ENCODE results near the gene NUMB. TPM values are rescaled to one million over a fixed set of nuclear protein-coding genes. Genes with fewer than 3 reads are reported as not detected.

NUMB gene
- total RNA-seq, 1 donor from 2014 or later: 60.7 TPM

DNA sequence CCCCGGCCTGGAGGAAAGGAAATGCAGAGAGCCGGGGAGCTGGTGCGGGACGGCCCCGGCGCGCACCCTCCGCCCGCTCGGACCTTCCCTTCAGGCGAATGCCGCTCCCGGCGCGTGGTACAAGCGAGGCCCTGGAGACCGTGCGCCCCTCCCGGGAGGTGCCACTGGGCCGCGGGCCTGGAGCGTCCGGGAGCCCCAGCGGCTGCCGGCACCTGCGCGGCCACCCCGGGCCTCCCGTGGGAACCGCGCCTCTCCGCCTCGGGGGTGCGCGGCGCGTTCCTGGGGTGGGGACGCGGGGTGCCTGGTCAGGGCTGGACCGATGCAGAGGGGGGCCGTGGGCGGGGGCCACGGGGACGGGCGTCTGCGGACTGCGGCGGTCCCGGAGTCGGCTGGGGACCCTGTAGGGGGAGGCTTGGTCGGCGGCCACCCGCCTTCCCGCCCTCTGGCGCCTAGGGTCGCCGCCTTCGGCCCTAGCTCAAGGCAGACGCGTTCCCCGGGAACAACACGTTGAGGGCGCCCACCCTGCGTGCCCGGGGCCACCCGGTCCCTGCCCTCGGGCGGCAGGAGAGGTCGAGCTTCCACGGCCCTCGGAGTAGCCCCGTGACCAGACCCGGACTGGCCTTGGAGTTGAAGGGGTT is 220.4 kb downstream of the NUMB start:
- DNase-seq (ENCODE audit: low spot score): no peak
- TF ChIP-seq, protein P1, sequence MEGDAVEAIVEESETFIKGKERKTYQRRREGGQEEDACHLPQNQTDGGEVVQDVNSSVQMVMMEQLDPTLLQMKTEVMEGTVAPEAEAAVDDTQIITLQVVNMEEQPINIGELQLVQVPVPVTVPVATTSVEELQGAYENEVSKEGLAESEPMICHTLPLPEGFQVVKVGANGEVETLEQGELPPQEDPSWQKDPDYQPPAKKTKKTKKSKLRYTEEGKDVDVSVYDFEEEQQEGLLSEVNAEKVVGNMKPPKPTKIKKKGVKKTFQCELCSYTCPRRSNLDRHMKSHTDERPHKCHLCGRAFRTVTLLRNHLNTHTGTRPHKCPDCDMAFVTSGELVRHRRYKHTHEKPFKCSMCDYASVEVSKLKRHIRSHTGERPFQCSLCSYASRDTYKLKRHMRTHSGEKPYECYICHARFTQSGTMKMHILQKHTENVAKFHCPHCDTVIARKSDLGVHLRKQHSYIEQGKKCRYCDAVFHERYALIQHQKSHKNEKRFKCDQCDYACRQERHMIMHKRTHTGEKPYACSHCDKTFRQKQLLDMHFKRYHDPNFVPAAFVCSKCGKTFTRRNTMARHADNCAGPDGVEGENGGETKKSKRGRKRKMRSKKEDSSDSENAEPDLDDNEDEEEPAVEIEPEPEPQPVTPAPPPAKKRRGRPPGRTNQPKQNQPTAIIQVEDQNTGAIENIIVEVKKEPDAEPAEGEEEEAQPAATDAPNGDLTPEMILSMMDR (IDR thresholded peaks at IDR 0.05): no peak
- no peaks in the 10 kb centered on the region for H3K36me3 Mint-ChIP-seq (ENCODE audit: low read depth)
- H3K4me3 Mint-ChIP-seq (ENCODE audit: unreplicated experiment): peak overlapping the region; percentile 75
- peaks cover 65% of the 10 kb centered on the region for H3K4me1 Mint-ChIP-seq (ENCODE audit: low read depth)
- no peaks in the 10 kb centered on the region for H3K9me3 Mint-ChIP-seq (ENCODE audit: low read depth)
- H3K27ac Mint-ChIP-seq (ENCODE audit: unreplicated experiment): peak overlapping the region; percentile 81
- H3K27me3 Mint-ChIP-seq (ENCODE audit: low read depth): peaks cover 2% of the 10 kb centered on the region

DNA sequence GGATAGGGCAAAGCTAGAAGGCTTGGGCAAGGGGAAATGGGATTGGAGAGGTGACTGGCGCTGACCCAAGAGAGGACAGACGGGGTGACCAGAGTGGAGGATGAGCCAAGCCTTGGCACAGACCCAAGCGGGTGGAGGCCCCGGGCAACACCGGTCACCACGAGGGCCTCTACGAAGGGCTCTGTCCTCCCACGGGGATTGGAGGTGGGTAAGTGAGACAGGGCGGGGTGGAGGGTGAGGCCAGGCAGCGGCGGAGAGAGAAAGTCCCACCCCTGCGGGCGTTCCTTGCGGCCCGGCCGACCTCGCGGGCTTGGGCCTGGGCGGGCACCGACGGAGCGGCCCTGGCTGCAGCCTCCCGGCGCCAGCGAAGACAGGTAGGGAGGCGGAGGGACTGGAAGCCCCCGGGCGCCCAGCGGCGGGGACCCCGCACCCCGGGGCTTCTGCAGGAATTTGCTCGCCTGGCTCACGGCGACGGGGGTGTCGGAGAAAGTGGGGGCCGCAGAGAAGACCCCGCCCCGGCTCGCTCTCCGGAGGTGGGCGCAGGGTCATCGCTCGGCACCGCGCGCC is 221.0 kb downstream of the NUMB start, which contains the start of gene PAPLN:
Gene PAPLN, plus strand, starts transcription at position 288 of the 567 bp plus-strand sequence. CDS start 2,273 bp downstream, outside the sequence.
- no peak for DNase-seq (ENCODE audit: low spot score)
- H3K4me1 Mint-ChIP-seq (ENCODE audit: low read depth): peaks cover 65% of the 10 kb centered on the region
- TF ChIP-seq, protein P1 (IDR thresholded peaks at IDR 0.05): peak; percentile 4
- H3K4me3 Mint-ChIP-seq (ENCODE audit: unreplicated experiment): peak within 1 kb of the TSS; percentile 75
- H3K9me3 Mint-ChIP-seq (ENCODE audit: low read depth): no peaks in the 10 kb centered on the region
- peaks cover 2% of the 10 kb centered on the region for H3K27me3 Mint-ChIP-seq (ENCODE audit: low read depth)
- H3K36me3 Mint-ChIP-seq (ENCODE audit: low read depth): no peaks in the 10 kb centered on the region
- peak within 1 kb of the TSS; percentile 81 for H3K27ac Mint-ChIP-seq (ENCODE audit: unreplicated experiment)

DNA sequence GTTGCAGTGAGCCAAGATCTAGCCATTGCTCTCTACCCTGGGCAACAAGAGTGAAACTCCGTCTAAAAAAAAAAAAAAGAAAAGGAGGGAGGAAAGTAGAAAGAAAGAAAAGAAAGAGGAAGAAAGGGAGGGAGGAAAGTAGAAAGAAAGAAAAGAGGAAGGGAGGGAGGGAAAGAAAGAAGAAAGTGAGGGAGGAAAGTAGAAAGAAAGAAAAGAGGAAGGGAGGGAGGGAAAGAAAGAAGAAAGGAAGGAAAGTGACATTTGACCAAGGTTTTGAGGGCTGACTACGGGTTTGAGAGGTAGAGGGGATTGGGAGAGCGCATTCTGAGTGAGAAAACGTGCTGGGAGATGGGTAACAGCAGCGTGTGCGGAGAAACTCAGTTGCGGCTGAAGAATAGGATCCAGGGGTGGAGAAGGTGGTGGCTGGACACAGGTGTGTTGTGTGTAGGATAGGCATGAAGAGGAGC is 221.6 kb downstream of the NUMB start:
- TF ChIP-seq, protein P1 (IDR thresholded peaks at IDR 0.05): no peak
- no peak overlapping the region for H3K27ac Mint-ChIP-seq (ENCODE audit: unreplicated experiment)
- peaks cover 61% of the 10 kb centered on the region for H3K4me1 Mint-ChIP-seq (ENCODE audit: low read depth)
- DNase-seq (ENCODE audit: low spot score): no peak
- no peaks in the 10 kb centered on the region for H3K36me3 Mint-ChIP-seq (ENCODE audit: low read depth)
- H3K9me3 Mint-ChIP-seq (ENCODE audit: low read depth): no peaks in the 10 kb centered on the region
- peak overlapping the region; percentile 47 for H3K4me3 Mint-ChIP-seq (ENCODE audit: unreplicated experiment)
- peaks cover 2% of the 10 kb centered on the region for H3K27me3 Mint-ChIP-seq (ENCODE audit: low read depth)

DNA sequence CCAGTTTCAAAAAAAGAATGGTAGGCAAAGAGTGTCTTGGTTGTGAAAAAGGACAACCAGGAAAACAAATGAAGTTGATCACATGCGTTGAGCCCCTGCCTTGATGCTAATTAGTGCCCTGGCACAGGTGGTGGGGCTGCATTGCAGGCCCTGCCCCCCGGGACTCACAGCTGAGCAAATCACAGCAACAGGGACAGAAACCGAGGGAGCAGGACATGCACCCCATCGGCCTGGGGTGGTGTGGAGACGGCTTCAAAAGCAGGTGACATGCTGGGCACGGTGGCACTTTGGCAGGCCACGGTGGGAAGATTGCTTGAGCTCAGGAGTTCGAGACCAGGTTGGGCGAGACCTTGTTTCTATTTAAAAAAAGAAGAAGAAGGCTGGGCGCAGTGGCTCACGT is 222.2 kb downstream of the NUMB start:
- H3K9me3 Mint-ChIP-seq (ENCODE audit: low read depth): no peaks in the 10 kb centered on the region
- no peaks in the 10 kb centered on the region for H3K36me3 Mint-ChIP-seq (ENCODE audit: low read depth)
- DNase-seq (ENCODE audit: low spot score): no peak
- peaks cover 2% of the 10 kb centered on the region for H3K27me3 Mint-ChIP-seq (ENCODE audit: low read depth)
- no peak overlapping the region for H3K4me3 Mint-ChIP-seq (ENCODE audit: unreplicated experiment)
- H3K4me1 Mint-ChIP-seq (ENCODE audit: low read depth): peaks cover 58% of the 10 kb centered on the region
- TF ChIP-seq, protein P1 (IDR thresholded peaks at IDR 0.05): no peak
- no peak overlapping the region for H3K27ac Mint-ChIP-seq (ENCODE audit: unreplicated experiment)

DNA sequence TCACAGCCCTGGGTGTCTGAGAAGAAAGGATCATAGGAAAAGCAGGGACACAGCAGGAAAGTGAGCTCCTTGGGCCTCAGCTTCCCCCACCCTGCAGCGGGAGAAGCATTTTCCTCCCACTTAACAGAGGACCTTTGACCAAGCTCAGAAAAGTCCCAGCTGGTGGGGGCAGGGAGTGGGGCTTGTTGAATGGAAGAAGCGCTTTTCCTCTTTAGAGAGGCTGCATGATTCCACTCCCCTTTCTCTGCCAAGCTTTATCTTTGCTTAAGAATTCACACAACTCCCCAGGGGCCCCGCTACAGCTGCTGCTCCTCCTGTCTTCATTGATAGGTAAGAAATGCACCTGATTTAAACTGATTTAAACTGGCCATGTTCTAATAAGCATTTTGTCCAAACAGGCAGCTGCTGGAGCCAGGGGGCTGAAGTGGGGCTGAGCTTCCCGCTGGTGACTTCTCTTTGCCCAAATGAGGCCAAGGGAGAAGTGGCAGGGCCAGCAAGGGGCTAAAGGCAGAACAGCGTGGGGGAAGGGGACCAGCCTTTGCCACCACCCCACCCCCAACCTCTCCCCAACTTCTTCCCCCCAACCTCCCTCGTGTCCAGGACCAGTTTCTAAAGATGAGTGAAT is 222.7 kb downstream of the NUMB start:
- peaks cover 53% of the 10 kb centered on the region for H3K4me1 Mint-ChIP-seq (ENCODE audit: low read depth)
- TF ChIP-seq, protein P1 (IDR thresholded peaks at IDR 0.05): no peak
- peaks cover 2% of the 10 kb centered on the region for H3K27me3 Mint-ChIP-seq (ENCODE audit: low read depth)
- DNase-seq (ENCODE audit: low spot score): no peak
- peaks cover under 1% of the 10 kb centered on the region for H3K36me3 Mint-ChIP-seq (ENCODE audit: low read depth)
- peak overlapping the region; percentile 56 for H3K27ac Mint-ChIP-seq (ENCODE audit: unreplicated experiment)
- H3K9me3 Mint-ChIP-seq (ENCODE audit: low read depth): no peaks in the 10 kb centered on the region
- no peak overlapping the region for H3K4me3 Mint-ChIP-seq (ENCODE audit: unreplicated experiment)

All from chondrocyte (in vitro differentiated cells).